ENCODE results near the gene OR1J1.

OR1J1 gene

GRCh38 chr9:122506964-122507363 is 29.2 kb upstream of the OR1J1 start:
- no peaks in the 10 kb centered on the region for H3K36me3 ChIP-seq (replicated peaks; ENCODE audit: insufficient read depth, low read length)
- no peaks in the 10 kb centered on the region for H3K4me1 ChIP-seq (ENCODE audit: low read length)
- no peak overlapping the region for H3K9ac ChIP-seq (ENCODE audit: low read length)
- no peak for TF ChIP-seq EZH2 (optimal IDR thresholded peaks at IDR 0.05; ENCODE audit: low read depth, low read length)
- no peak for TF ChIP-seq EZH2phosphoT487 (IDR thresholded peaks at IDR 0.05; ENCODE audit: low read length)
- no peak for TF ChIP-seq CTCF (IDR thresholded peaks at IDR 0.05; ENCODE audit: low read length)
- no peaks in the 10 kb centered on the region for H3K27me3 ChIP-seq (replicated peaks; ENCODE audit: insufficient read depth, low read length)
- H2AFZ ChIP-seq (ENCODE audit: low read length): no peak overlapping the region
- H3K4me2 ChIP-seq (ENCODE audit: low read depth, low read length): no peak overlapping the region
- H3K9me3 ChIP-seq (replicated peaks; ENCODE audit: insufficient read depth, low read length): no peaks in the 10 kb centered on the region
- no peak overlapping the region for H3K27ac ChIP-seq (ENCODE audit: low read length)
- H3K79me2 ChIP-seq (ENCODE audit: low read length): no peaks in the 10 kb centered on the region
- H4K20me1 ChIP-seq (ENCODE audit: insufficient read depth, low read length): no peaks in the 10 kb centered on the region
- no peaks in the 10 kb centered on the region for H3K9me2 ChIP-seq (replicated peaks; ENCODE audit: insufficient read depth, low read length)
- H3F3A ChIP-seq (ENCODE audit: insufficient read depth, low read length): no peaks in the 10 kb centered on the region
- DNase-seq: no peak
- H3K4me3 ChIP-seq (ENCODE audit: low read length): no peak overlapping the region

DNA sequence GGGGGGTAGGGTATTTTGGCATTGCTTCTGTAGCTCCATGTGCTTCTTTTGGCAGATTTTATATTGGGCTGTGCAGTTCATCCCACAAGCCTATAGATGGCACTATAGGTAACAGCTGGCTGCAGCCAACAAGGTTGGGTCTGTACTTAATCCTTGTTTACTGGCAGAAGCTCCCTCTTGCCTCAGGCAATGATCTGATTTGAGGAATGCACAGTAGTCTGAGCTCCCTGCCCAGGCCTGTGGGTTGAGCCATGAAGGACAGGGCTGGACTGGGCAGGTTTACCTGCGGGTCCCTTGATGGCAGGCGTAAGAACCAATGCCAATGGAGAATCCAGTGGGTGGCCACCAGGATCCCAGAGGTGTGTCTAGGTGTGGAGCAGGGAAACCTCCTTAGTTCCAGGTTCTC is 21.2 kb upstream of the OR1J1 start:
- Histone ChIP-seq H3K4me2 (ENCODE audit: low read depth, low read length) (no peak overlapping the region), H3K27ac (ENCODE audit: low read length) (no peak overlapping the region), H3K4me3 (ENCODE audit: low read length) (no peak overlapping the region), H3F3A (ENCODE audit: insufficient read depth, low read length) (no peaks in the 10 kb centered on the region), H3K4me1 (ENCODE audit: low read length) (no peaks in the 10 kb centered on the region), H3K9me2 (replicated peaks; ENCODE audit: insufficient read depth, low read length) (no peaks in the 10 kb centered on the region), H3K36me3 (replicated peaks; ENCODE audit: insufficient read depth, low read length) (no peaks in the 10 kb centered on the region), H4K20me1 (ENCODE audit: insufficient read depth, low read length) (no peaks in the 10 kb centered on the region), H2AFZ (ENCODE audit: low read length) (no peak overlapping the region), H3K27me3 (replicated peaks; ENCODE audit: insufficient read depth, low read length) (no peaks in the 10 kb centered on the region), H3K79me2 (ENCODE audit: low read length) (no peaks in the 10 kb centered on the region), H3K9me3 (replicated peaks; ENCODE audit: insufficient read depth, low read length) (no peaks in the 10 kb centered on the region), H3K9ac (ENCODE audit: low read length) (no peak overlapping the region)
- no peak for TF ChIP-seq EZH2phosphoT487 (IDR thresholded peaks at IDR 0.05; ENCODE audit: low read length)
- TF ChIP-seq CTCF (IDR thresholded peaks at IDR 0.05; ENCODE audit: low read length): peak; percentile 87
- peak; percentile 56 for DNase-seq

DNA sequence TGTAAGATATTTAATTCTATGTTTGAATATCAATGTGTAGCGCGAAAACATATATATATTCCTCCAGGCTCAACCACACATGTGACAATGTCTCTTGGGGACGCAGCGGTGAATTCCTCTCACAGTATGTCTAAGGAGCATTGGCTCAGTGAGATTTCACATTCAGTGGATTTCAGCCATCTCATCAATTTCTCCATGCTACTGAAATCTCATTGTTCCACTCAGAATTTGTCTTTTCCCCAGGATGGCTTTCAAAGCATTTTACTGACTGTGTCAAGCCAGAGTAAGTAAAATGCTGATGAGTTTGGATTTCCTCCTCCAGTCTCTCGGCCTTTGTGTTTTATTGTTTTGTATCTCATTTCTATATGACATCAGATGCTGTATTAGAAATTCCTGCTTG is 1.3 kb upstream of the OR1J1 start:
- no peaks in the 10 kb centered on the region for H3K27me3 ChIP-seq (replicated peaks; ENCODE audit: insufficient read depth, low read length)
- H3K27ac ChIP-seq (ENCODE audit: low read length): no peak overlapping the region

More for the DNA sequence above, 1.3 kb upstream of the OR1J1 start:
- no peaks in the 10 kb centered on the region for H4K20me1 ChIP-seq (ENCODE audit: insufficient read depth, low read length)
- no peak overlapping the region for H2AFZ ChIP-seq (ENCODE audit: low read length)
- no peaks in the 10 kb centered on the region for H3K9me2 ChIP-seq (replicated peaks; ENCODE audit: insufficient read depth, low read length)
- H3K4me3 ChIP-seq (ENCODE audit: low read length): no peak overlapping the region
- H3K36me3 ChIP-seq (replicated peaks; ENCODE audit: insufficient read depth, low read length): no peaks in the 10 kb centered on the region
- no peak for DNase-seq
- no peak overlapping the region for H3K4me2 ChIP-seq (ENCODE audit: low read depth, low read length)
- no peak overlapping the region for H3K9ac ChIP-seq (ENCODE audit: low read length)
- no peaks in the 10 kb centered on the region for H3K4me1 ChIP-seq (ENCODE audit: low read length)
- no peaks in the 10 kb centered on the region for H3K9me3 ChIP-seq (replicated peaks; ENCODE audit: insufficient read depth, low read length)
- H3F3A ChIP-seq (ENCODE audit: insufficient read depth, low read length): no peaks in the 10 kb centered on the region
- TF ChIP-seq CTCF (IDR thresholded peaks at IDR 0.05; ENCODE audit: low read length) (no peak), EZH2phosphoT487 (IDR thresholded peaks at IDR 0.05; ENCODE audit: low read length) (no peak), EZH2 (optimal IDR thresholded peaks at IDR 0.05; ENCODE audit: low read depth, low read length) (no peak)
- no peaks in the 10 kb centered on the region for H3K79me2 ChIP-seq (ENCODE audit: low read length)
